ENCODE measurements around the gene DLG2.

Gene DLG2

DNA sequence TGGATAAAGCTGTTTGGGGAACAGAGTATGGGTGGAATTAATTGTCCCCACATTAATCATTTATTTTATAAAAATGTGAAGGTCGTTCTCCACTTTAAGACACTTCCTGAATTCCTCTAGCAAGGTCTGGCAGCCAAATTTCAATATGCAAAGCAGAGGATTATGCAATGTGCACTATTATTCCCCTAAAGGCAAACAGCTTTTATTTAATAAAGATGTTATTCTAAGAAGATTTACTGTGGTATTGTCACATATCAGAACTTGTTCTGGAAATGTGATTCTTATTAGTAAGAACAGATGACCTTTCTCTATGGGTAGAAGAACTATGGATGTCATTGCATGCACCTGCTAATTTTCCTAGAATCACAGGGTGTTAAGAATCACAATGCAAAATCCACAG, 1212.2 kb downstream of the DLG2 start:
- ChIA-PET CTCF (no interaction called here), POLR2A (ENCODE audit: low non-redundant PET) (no interaction called here)
- H3K27ac ChIP-seq: no peak overlapping the region
- TF ChIP-seq, protein P1, sequence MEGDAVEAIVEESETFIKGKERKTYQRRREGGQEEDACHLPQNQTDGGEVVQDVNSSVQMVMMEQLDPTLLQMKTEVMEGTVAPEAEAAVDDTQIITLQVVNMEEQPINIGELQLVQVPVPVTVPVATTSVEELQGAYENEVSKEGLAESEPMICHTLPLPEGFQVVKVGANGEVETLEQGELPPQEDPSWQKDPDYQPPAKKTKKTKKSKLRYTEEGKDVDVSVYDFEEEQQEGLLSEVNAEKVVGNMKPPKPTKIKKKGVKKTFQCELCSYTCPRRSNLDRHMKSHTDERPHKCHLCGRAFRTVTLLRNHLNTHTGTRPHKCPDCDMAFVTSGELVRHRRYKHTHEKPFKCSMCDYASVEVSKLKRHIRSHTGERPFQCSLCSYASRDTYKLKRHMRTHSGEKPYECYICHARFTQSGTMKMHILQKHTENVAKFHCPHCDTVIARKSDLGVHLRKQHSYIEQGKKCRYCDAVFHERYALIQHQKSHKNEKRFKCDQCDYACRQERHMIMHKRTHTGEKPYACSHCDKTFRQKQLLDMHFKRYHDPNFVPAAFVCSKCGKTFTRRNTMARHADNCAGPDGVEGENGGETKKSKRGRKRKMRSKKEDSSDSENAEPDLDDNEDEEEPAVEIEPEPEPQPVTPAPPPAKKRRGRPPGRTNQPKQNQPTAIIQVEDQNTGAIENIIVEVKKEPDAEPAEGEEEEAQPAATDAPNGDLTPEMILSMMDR (conservative IDR thresholded peaks at IDR 0.05; ENCODE audit: low read depth): no peak
- DNase-seq (ENCODE audit: low spot score): no peak

GRCh38 chr11:84413549-84413948, 1213.6 kb downstream of the DLG2 start:
- ChIA-PET CTCF (no interaction called here), POLR2A (ENCODE audit: low non-redundant PET) (no interaction called here)
- TF ChIP-seq, protein P1 (conservative IDR thresholded peaks at IDR 0.05; ENCODE audit: low read depth): no peak
- DNase-seq (ENCODE audit: low spot score): no peak
- H3K27ac ChIP-seq: no peak overlapping the region

DNA sequence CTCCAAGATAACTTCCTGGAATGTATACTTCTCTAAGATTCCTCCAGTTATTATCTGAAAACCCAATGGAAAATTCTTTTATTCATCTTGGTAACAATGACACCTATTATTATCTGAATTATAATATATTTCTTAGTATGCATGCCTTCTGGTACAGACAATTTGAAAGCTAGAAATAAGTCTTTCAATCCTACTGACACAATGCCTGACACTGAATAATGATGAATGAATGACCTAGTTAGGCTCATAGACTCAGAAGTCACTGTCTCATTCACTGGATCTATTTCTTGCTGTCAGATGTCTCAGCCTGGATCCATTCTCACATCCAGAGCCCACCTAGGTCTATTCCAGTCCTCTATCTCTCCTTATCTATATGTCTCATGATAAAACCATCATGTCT, 1214.3 kb downstream of the DLG2 start:
- DNase-seq (ENCODE audit: low spot score): no peak
- CTCF ChIA-PET: no interaction called here

DNA sequence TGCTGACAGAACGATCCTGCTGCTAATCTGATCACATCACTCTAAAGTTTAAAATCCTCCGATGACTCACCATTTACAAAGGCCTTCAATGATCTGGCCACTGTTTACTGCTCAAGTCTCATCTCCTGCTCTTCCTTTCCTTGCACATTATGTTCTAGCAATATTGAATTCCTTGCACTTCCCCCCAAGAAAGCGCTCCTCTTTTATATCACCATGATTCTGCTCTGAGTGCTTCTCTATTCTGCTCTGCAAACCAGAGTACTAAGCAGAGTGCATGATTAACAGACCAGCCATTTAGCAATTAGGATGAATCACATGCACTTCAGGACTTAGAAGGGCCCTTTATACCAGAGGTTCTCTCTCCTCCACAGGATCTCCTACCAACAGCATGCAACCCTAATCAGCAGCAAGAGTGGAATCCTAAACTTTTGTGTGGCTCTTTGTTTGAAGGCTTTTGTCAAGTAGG, 1218.2 kb downstream of the DLG2 start:
- ChIA-PET POLR2A (ENCODE audit: low non-redundant PET) (no interaction called here), CTCF (no interaction called here)
- DNase-seq (ENCODE audit: low spot score): no peak
- no peak overlapping the region for H3K27ac ChIP-seq
- TF ChIP-seq, protein P1 (conservative IDR thresholded peaks at IDR 0.05; ENCODE audit: low read depth): no peak

More for the DNA sequence above, 1214.3 kb downstream of the DLG2 start:
- POLR2A ChIA-PET (ENCODE audit: low non-redundant PET): no interaction called here
- no peak overlapping the region for H3K27ac ChIP-seq
- TF ChIP-seq, protein P1 (conservative IDR thresholded peaks at IDR 0.05; ENCODE audit: low read depth): no peak

- no peak overlapping the region for H3K27ac ChIP-seq
- TF ChIP-seq, protein P1 (conservative IDR thresholded peaks at IDR 0.05; ENCODE audit: low read depth): no peak
- ChIA-PET CTCF (no interaction called here), POLR2A (ENCODE audit: low non-redundant PET) (no interaction called here)
- no peak for DNase-seq (ENCODE audit: low spot score)
Measured at GRCh38 chr11:84407091-84407490, 1220.1 kb downstream of the DLG2 start.

GRCh38 chr11:84398017-84398626, 1229.0 kb downstream of the DLG2 start:
- DNase-seq (ENCODE audit: low spot score): peak; percentile 4
- no peak overlapping the region for H3K27ac ChIP-seq
- TF ChIP-seq, protein P1 (conservative IDR thresholded peaks at IDR 0.05; ENCODE audit: low read depth): no peak
- POLR2A ChIA-PET (ENCODE audit: low non-redundant PET): no interaction called here
- CTCF ChIA-PET: interaction anchor here (0.6 to 1.3 kb wide), 5 partner anchors 14 to 1215 kb away, joined by 3 to 4 read pairs (median 4); no protein-coding TSS in a partner anchor
